Measurements from ENCODE around the gene USH2A. TPM values are rescaled to one million over a fixed set of nuclear protein-coding genes. Genes with fewer than 3 reads are reported as not detected.

Gene USH2A
- total RNA-seq, 6 donors from 2014 or later: under 0.01 to 0.11 TPM; not detected in 4

DNA sequence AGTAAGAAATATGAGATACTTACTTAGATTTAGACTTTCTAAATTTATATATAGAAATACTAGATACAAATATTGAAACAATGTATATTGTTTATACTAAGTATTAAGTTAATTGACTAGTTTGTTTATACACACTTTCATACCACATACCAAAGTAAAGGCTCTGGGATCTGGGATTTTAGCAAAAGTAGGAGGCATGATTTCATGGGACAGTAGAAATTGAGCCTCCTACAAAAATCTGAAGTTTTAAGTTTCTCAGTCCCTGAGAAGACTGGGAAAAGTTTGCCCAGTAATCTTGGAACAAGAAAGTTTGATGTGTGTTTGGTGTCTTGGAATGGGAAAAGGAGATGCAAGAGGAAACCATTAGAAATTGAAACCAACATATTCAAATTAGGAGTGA, 825.3 kb downstream of the USH2A start:
- H3K4me3 ChIP-seq: no peak overlapping the region
- peaks cover 0 to 20% (median 7%) of the 10 kb centered on the region in 4 donors for H3K4me1 ChIP-seq

DNA sequence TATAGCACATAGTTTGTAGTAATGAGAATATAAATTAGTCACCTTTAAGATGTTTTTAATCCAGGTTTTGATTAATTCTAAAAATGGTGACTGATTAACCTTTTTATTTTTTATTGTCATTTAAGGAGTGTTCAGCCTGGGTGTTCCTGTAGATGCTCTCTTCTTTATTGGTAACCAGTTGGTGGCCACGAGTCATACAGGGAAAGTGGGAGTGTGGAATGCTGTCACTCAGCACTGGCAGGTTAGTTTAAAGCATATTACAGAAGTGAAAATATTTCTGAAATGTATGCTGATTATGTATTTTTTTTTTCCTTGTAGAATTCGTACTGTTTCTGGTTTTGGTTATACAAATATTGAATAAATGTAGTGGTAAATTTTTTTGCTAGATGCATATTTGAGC, 828.0 kb downstream of the USH2A start:
- no peak for ATAC-seq (ENCODE audit: low FRiP score in 2 of 2)
- no peak overlapping the region for H3K4me3 ChIP-seq
- no peaks in the 10 kb centered on the region for H3K9me3 ChIP-seq
- H3K27me3 ChIP-seq: no peaks in the 10 kb centered on the region
- TF ChIP-seq, protein P1, sequence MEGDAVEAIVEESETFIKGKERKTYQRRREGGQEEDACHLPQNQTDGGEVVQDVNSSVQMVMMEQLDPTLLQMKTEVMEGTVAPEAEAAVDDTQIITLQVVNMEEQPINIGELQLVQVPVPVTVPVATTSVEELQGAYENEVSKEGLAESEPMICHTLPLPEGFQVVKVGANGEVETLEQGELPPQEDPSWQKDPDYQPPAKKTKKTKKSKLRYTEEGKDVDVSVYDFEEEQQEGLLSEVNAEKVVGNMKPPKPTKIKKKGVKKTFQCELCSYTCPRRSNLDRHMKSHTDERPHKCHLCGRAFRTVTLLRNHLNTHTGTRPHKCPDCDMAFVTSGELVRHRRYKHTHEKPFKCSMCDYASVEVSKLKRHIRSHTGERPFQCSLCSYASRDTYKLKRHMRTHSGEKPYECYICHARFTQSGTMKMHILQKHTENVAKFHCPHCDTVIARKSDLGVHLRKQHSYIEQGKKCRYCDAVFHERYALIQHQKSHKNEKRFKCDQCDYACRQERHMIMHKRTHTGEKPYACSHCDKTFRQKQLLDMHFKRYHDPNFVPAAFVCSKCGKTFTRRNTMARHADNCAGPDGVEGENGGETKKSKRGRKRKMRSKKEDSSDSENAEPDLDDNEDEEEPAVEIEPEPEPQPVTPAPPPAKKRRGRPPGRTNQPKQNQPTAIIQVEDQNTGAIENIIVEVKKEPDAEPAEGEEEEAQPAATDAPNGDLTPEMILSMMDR (IDR thresholded peaks at IDR 0.05): no peak
- no peak for TF ChIP-seq POLR2A (IDR thresholded peaks at IDR 0.05)
- no peak for TF ChIP-seq POLR2AphosphoS5 (IDR thresholded peaks at IDR 0.05)
- no peak for TF ChIP-seq EP300 (IDR thresholded peaks at IDR 0.05)
- H3K27ac ChIP-seq: peak overlapping the region in 1 of 4 donors; percentile 27
- 64 to 74% methylated on average over 2 of the region's 2 CpGs for WGBS, 2 donors
- H3K4me1 ChIP-seq: peaks cover 0 to 19% (median 7%) of the 10 kb centered on the region in 4 donors
- H3K36me3 ChIP-seq: peaks cover 0 to 23% (median 0%) of the 10 kb centered on the region in 4 donors
- DNase-seq: no peak

More for the DNA sequence above, 825.3 kb downstream of the USH2A start:
- no peak for TF ChIP-seq EP300 (IDR thresholded peaks at IDR 0.05)
- TF ChIP-seq POLR2AphosphoS5 (IDR thresholded peaks at IDR 0.05): no peak
- no peak for TF ChIP-seq POLR2A (IDR thresholded peaks at IDR 0.05)
- TF ChIP-seq, protein P1 (IDR thresholded peaks at IDR 0.05): no peak
- Histone ChIP-seq H3K36me3 (peaks cover 0 to 28% (median 0%) of the 10 kb centered on the region in 4 donors), H3K9me3 (no peaks in the 10 kb centered on the region), H3K27me3 (no peaks in the 10 kb centered on the region), H3K27ac (no peak overlapping the region)
- DNase-seq (no peak), ATAC-seq (ENCODE audit: low FRiP score in 2 of 2) (no peak)

DNA sequence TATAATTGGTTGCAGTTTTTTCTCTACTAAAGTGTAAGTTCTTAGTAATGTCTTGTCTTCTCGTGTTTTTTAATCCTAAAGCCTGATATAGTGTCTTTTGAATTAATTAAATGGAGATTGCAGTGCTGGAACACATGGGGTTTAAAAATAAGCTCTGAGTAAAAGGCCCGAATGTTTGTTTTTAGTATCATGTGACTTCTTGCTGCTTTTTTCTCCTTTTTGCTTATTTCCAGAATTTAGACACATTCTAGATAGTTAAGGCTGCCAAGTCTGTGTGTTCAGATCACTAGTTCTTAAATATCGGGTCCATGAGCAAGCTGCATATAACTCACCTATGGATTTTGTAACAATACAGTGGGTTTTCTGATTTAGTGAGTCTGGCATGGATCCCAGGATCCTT, 828.6 kb downstream of the USH2A start:
- Histone ChIP-seq H3K27me3 (no peaks in the 10 kb centered on the region), H3K9me3 (no peaks in the 10 kb centered on the region), H3K36me3 (peaks cover 0 to 28% (median 0%) of the 10 kb centered on the region in 4 donors), H3K4me1 (peaks cover 0 to 14% (median 7%) of the 10 kb centered on the region in 4 donors), H3K4me3 (no peak overlapping the region), H3K27ac (no peak overlapping the region)
- TF ChIP-seq POLR2A (IDR thresholded peaks at IDR 0.05) (no peak), POLR2AphosphoS5 (IDR thresholded peaks at IDR 0.05) (no peak), EP300 (IDR thresholded peaks at IDR 0.05) (no peak)
- TF ChIP-seq, protein P1 (IDR thresholded peaks at IDR 0.05): no peak
- ATAC-seq (ENCODE audit: low FRiP score in 2 of 2) (no peak), DNase-seq (no peak)
- 69 to 75% methylated on average over 3 of the region's 3 CpGs for WGBS, 2 donors

DNA sequence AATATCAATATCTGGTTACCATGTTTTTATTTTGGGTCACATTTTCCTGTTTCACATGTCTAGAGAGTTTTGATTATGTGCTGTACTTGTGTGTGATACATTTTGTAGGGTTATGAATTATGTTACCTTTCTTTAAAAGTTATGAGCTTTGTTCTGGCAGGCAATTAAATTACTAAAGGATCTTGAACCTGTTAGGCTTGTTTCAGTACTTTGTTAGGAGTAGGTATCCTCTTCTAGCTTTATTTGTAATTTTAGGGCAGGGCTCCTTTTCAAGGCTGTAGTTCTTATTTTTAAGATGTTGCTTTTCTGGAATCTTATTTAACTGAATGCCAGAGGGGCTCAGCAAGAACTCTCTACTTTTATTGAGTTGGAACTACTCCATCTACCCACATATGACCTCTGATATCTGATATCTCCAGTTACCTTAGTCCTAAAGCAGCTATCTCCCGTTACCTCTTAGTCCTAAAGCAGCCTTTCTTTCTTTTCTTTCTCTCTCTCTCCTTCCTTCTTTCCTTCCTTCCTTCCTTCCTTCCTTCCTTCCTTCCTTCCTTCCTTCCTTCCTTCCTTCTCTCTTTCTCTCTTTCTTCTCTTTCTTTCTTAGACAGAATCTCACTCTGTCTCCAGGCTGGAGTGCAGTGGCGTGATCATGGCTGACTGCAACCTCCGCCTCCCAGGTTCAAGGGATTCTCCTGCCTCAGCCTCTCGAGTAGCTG, 832.3 kb downstream of the USH2A start:
- Histone ChIP-seq H3K27ac (no peak overlapping the region), H3K36me3 (peaks cover 0 to 30% (median 3%) of the 10 kb centered on the region in 4 donors), H3K9me3 (no peaks in the 10 kb centered on the region), H3K4me1 (peaks cover 0 to 13% (median 7%) of the 10 kb centered on the region in 4 donors), H3K4me3 (no peak overlapping the region), H3K27me3 (no peaks in the 10 kb centered on the region)
- DNase-seq (no peak), ATAC-seq (ENCODE audit: low FRiP score in 2 of 2) (no peak)
- WGBS, 2 donors: 95 to 96% methylated on average over 4 of the region's 4 CpGs
- TF ChIP-seq, protein P1 (IDR thresholded peaks at IDR 0.05): no peak
- no peak for TF ChIP-seq EP300 (IDR thresholded peaks at IDR 0.05)
- no peak for TF ChIP-seq POLR2AphosphoS5 (IDR thresholded peaks at IDR 0.05)
- no peak for TF ChIP-seq POLR2A (IDR thresholded peaks at IDR 0.05)
